Muscle of leg (tissue), 16 donors: ENCODE measurements around the gene ZER1. TPM values are rescaled to one million over a fixed set of nuclear protein-coding genes. Genes with fewer than 3 reads are reported as not detected.

ENCODE experiments used
- DNase-seq: peaks from one replicate; pipeline ENCODE4 v3.0.0; 2013
- H3K27ac ChIP-seq: one replicate; pipeline ENCODE4 v1.5.1; 2013; ENCODE audit warnings: mild to moderate bottlenecking, low read length, control low read depth
- H3K27me3 ChIP-seq: one replicate; pipeline ENCODE4 v1.6.1; 2013; ENCODE audit warnings: low read length; ENCODE audit not compliant: control insufficient read depth, insufficient read depth
- H3K36me3 ChIP-seq: one replicate; pipeline ENCODE4 v1.6.1; 2013; ENCODE audit warnings: low read length; ENCODE audit not compliant: control insufficient read depth, insufficient read depth
- H3K4me1 ChIP-seq: one replicate; pipeline ENCODE4 v1.6.1; 2013; ENCODE audit warnings: low read length; ENCODE audit not compliant: control insufficient read depth, insufficient read depth
- H3K4me3 ChIP-seq: one replicate; pipeline ENCODE4 v1.5.1; 2013; ENCODE audit warnings: low read length, control low read depth
- H3K9me3 ChIP-seq: replicated peaks from 2 replicates; pipeline ENCODE4 v1.6.1; 2013; ENCODE audit warnings: low read depth, low read length; ENCODE audit not compliant: control insufficient read depth
- WGBS: methylation state at CpG from one replicate; pipeline ENCODE4 v1.1.5; 2013; ENCODE audit warnings: missing lambda C conversion rate; ENCODE audit not compliant: insufficient coverage; 5-methylcytosine and 5-hydroxymethylcytosine counted together
- long read RNA-seq, 11 donors: transcript quantifications; one replicate each; lab custom pipeline, GENCODE V29; 2026
- polyA plus RNA-seq, 8 donors: library from polyadenylated mRNA; unstranded; fragments of 120-200 nt; gene quantifications; one replicate each; pipeline versions ENCODE4 v1.2.1 to v1.2.3, GENCODE V29; 2013; ENCODE audit warnings: inconsistent platforms in 1 of 8, low replicate concordance in 1 of 8; ENCODE audit not compliant: insufficient read length in 8 of 8, insufficient read depth in 1 of 8
- total RNA-seq: library from RNA; stranded (reverse); fragments of 120-200 nt; gene quantifications from one replicate; pipeline ENCODE4 v1.2.4, GENCODE V29; 2013

The ZER1 gene
- total RNA-seq (14.2 TPM), polyA plus RNA-seq (10 to 100 TPM; 27.8 to 42.6 (median 34.2) TPM)
- long read RNA-seq, donor 1, result 0 reads
- long read RNA-seq, donor 2, result 0 reads
- long read RNA-seq, donor 3, full-length matches to known transcripts, result 5 of 18 reads
- long read RNA-seq, donor 3, partial matches to known transcripts, result 13 of 18 reads
- long read RNA-seq, donor 3, other reads (novel, unspliced or antisense), result 0 of 18 reads
- long read RNA-seq, donor 4, full-length matches to known transcripts, result 1 of 1 reads
- long read RNA-seq, donor 4, partial matches to known transcripts, result 0 of 1 reads
- long read RNA-seq, donor 4, other reads (novel, unspliced or antisense), result 0 of 1 reads
- long read RNA-seq, donor 5, full-length matches to known transcripts, result 4 of 44 reads
- long read RNA-seq, donor 5, partial matches to known transcripts, result 27 of 44 reads
- long read RNA-seq, donor 5, other reads (novel, unspliced or antisense), result 13 of 44 reads
- long read RNA-seq, donor 6, full-length matches to known transcripts, result 5 of 33 reads
- long read RNA-seq, donor 6, partial matches to known transcripts, result 22 of 33 reads
- long read RNA-seq, donor 6, other reads (novel, unspliced or antisense), result 6 of 33 reads
- long read RNA-seq, donor 7, full-length matches to known transcripts, result 4 of 4 reads
- long read RNA-seq, donor 7, partial matches to known transcripts, result 0 of 4 reads
- long read RNA-seq, donor 7, other reads (novel, unspliced or antisense), result 0 of 4 reads
- long read RNA-seq, donor 8, full-length matches to known transcripts, result 3 of 3 reads
- long read RNA-seq, donor 8, partial matches to known transcripts, result 0 of 3 reads
- long read RNA-seq, donor 8, other reads (novel, unspliced or antisense), result 0 of 3 reads
- long read RNA-seq, donor 9, full-length matches to known transcripts, result 2 of 23 reads
- long read RNA-seq, donor 9, partial matches to known transcripts, result 15 of 23 reads
- long read RNA-seq, donor 9, other reads (novel, unspliced or antisense), result 6 of 23 reads
- long read RNA-seq, donor 10, full-length matches to known transcripts, result 3 of 10 reads
- long read RNA-seq, donor 10, partial matches to known transcripts, result 0 of 10 reads
- long read RNA-seq, donor 10, other reads (novel, unspliced or antisense), result 7 of 10 reads
- long read RNA-seq, donor 11, full-length matches to known transcripts, result 3 of 10 reads
- long read RNA-seq, donor 11, partial matches to known transcripts, result 7 of 10 reads
- long read RNA-seq, donor 11, other reads (novel, unspliced or antisense), result 0 of 10 reads

DNA sequence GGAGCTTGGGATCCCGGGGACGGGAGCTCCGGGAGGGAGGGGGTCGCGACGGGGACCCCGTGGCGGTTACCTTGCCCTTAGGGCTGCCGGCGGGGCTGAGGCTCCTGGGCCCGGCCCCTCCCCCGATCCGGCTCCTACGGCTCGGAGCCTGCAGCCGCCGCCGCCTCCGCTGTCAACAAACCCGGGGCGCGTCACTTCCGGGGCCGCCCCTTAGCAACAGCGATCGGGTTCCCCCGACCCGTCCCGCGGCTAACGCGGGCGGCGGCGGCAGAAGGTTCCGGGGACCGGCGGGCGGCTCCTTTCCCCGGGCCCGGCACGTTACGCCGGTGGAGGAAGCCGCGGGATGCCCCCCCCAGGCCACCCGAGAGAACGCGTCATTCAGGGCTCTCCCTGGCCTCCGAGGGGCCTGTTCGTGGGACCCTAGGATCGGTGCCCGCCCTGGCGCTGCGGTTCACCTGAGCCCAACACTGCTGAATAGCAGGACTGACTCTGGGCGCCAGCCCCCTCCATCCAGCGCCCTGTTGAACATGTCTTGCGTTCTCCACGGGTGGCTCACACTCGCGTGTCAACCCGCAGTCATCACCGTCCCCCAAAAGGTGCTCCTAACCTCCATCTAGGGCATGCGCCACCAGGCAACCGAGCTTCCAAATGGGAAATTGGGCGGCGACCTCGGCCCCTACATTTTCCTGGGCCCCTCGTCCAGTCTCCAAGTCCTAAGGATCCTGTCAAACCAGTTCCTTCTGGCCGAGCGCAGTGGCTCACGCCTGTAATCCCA is at the start of gene ZER1:
Gene ZER1 (minus strand): TSS at position 183 of the 775 bp plus-strand sequence. CDS start 16,362 bp downstream, outside the sequence.
- peaks cover 8% of the 10 kb centered on the region for H3K9me3 ChIP-seq
- H3K36me3 ChIP-seq, result peaks cover 13% of the 10 kb centered on the region
- peaks cover 15% of the 10 kb centered on the region for H3K4me1 ChIP-seq
- peak within 1 kb of the TSS; percentile 82 for H3K4me3 ChIP-seq
- no peaks in the 10 kb centered on the region for H3K27me3 ChIP-seq
- peak within 1 kb of the TSS; percentile 95 for H3K27ac ChIP-seq
- peak; percentile 96 for DNase-seq
- under 1% methylated on average over 72 of the region's 72 CpGs for WGBS

DNA sequence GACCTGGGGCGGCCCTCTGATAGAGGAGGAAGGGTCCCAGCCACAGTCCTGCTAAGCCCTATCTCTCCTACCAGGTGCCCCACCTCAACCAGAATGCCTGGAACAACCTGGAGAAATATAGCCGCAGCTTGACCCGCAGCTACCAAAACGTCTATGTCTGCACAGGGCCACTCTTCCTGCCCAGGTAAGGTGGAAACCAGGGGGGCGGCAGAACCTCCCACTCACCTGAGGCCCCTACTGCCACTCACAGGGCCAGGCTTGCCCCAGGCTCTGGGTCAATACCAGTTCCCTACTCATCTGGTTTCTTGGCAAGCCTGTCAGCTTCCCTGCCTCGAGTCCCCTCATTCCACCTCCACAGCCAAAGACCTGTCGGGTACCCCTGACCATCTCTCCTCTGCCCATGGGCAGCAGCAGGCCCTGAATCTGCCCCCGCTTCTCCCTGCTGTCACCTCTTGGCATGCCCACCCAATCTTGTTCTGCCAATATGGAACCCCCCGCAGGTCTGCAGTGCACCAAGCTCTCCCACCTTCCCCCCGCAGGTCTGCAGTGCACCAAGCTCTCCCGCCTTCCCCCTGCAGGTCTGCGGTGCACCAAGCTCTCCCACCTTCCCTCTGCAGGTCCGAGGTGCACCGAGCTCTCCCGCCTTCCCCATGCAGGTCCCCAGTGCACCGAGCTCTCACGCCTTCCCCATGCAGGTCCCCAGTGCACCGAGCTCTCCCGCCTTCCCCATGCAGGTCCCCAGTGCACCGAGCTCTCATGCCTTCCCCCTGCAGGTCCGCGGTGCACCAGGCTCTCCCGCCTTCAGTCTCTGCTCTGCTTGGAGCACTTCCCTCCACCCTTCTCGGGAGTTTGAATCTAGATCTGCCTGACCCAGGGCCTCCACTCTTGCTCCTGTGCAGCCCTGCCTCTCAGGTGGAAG is 49.2 kb upstream of the ZER1 start:
- Histone ChIP-seq H3K9me3 (no peaks in the 10 kb centered on the region), H3K4me3 (no peak overlapping the region), H3K27me3 (no peaks in the 10 kb centered on the region), H3K4me1 (peaks cover 14% of the 10 kb centered on the region), H3K27ac (no peak overlapping the region), H3K36me3 (peaks cover 48% of the 10 kb centered on the region)
- DNase-seq, result no peak
- 84% methylated on average over 23 of the region's 24 CpGs for WGBS

DNA sequence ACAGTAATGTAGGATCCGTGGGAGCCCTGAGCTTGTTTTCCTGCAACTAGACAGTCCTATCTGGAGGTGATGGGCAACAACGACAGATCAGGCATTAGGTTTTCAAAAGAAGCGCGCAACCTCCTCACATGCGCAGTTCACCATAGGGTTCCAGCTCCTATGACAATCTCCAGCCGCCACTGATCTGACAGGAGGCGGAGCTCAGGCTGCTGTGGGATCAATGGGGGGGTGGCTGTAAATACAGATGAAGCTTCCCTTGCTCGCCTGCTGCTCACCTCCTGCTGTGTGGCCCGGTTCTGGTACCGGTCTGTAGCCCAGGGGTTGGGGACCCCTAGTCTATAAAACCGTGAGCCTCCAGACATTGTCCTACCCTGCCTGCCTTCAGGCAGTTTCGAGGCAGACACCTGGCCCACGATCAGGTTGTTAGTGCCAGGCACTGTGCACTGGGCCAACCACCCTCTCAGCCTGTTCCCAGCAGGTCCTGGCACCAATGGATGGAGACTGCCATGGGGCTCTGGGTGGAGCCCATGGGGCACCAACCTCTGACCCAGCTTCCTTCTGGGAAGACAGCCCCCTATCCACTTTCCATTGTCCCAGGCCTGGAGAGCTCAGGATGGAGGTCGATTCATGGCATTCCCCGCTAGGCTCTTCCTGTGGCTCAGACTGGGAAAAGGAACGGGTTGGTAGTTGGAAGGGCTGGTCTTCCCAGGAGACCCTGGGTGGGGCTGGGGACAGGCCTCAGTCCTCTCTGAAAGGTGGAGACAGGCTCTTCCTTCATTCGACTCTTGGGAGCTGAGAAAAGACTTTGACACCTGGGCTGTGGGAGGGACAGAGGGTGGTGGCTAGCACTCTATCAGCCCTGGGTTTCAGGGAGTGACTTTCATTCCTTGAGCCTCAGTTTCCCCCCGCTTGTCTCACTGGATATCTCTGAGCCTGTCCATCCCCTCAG is 48.3 kb upstream of the ZER1 start:
- Histone ChIP-seq H3K4me1 (peaks cover 14% of the 10 kb centered on the region), H3K27ac (no peak overlapping the region), H3K4me3 (peak overlapping the region; percentile 68), H3K36me3 (peaks cover 38% of the 10 kb centered on the region), H3K27me3 (no peaks in the 10 kb centered on the region), H3K9me3 (no peaks in the 10 kb centered on the region)
- DNase-seq, result no peak
- WGBS, result 60% methylated on average over 13 of the region's 18 CpGs

DNA sequence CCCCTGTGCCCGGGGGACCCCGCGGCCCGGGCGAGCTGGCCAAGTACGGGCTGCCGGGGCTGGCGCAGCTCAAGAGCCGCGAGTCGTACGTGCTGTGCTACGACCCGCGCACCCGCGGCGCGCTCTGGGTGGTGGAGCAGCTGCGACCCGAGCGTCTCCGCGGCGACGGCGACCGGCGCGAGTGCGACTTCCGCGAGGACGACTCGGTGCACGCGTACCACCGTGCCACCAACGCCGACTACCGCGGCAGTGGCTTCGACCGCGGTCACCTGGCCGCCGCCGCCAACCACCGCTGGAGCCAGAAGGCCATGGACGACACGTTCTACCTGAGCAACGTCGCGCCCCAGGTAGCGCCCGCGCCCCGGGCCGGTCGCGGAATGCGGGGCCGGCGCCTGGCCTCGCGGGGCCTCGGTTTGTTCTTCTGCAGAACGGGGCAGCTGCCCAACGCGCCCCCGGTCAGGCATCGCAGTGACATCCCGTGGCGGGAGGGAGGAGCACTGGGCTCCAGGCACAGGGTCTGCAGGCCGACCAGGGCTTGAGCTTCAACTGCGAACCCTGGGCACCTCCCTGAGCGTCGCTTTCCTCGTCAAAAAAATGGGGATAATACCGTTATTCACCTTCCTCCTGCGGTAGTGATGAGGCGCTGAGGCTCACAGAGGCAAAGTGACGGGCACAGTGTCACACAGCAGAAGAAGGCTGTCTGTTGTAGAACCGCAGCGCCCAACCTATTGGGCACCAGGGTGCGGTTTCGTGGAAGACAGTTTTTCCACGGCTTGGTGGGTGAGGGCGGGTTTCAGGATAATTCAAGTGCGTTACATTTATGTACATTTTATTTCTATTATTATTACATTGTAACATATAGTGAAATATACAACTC is 47.4 kb upstream of the ZER1 start:
- peak overlapping the region; percentile 68 for H3K4me3 ChIP-seq
- peak; percentile 55 for DNase-seq

DNA sequence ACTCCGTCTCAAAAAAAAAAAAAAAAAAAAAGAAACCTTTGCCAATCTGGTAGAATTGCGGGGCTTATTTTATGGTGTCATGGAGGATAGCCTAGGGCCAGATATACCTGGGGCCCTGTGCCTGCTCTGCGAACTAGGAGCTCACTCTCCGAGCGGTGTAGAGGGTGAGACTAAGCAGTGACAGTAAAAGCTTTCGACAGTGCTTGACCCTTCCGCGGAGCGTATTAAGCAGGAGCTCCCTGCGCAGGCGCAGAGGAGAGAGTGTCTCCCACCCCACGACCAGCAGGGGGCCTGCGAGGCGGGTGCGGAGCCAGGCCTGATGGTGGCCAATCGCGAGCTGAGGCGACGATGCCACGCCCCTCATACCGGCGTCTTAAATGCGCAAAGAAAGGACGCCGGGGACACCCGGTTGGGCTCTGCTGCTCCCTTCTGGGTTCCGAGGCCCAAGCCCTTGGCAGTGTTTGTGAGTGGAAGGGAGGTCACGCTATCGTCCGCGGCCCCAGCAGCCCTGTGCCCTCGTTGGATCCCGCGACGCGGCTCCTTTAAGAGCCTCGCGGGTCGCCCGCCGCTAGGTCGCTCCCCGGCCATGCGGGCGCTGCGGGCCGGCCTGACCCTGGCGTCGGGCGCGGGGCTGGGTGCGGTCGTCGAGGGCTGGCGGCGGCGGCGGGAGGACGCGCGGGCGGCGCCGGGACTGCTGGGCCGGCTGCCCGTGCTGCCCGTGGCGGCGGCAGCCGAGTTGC is 46.5 kb upstream of the ZER1 start, which contains the start of gene ENDOG:
Gene ENDOG (plus strand): TSS at position 402 of the 740 bp plus-strand sequence. CDS start 185 bp downstream, at position 587.
- Histone ChIP-seq H3K27ac (peak within 1 kb of the TSS; percentile 85), H3K27me3 (no peaks in the 10 kb centered on the region), H3K9me3 (no peaks in the 10 kb centered on the region), H3K4me1 (peaks cover 14% of the 10 kb centered on the region), H3K36me3 (peaks cover 21% of the 10 kb centered on the region), H3K4me3 (peak within 1 kb of the TSS; percentile 68)
- WGBS, result under 1% methylated on average over 58 of the region's 70 CpGs
- DNase-seq, result peak; percentile 99

More for the DNA sequence above, 47.4 kb upstream of the ZER1 start:
- H3K9me3 ChIP-seq, result no peaks in the 10 kb centered on the region
- no peaks in the 10 kb centered on the region for H3K27me3 ChIP-seq
- peaks cover 29% of the 10 kb centered on the region for H3K36me3 ChIP-seq
- no peak overlapping the region for H3K27ac ChIP-seq
- H3K4me1 ChIP-seq, result peaks cover 14% of the 10 kb centered on the region
- under 1% methylated on average over 76 of the region's 90 CpGs for WGBS

DNA sequence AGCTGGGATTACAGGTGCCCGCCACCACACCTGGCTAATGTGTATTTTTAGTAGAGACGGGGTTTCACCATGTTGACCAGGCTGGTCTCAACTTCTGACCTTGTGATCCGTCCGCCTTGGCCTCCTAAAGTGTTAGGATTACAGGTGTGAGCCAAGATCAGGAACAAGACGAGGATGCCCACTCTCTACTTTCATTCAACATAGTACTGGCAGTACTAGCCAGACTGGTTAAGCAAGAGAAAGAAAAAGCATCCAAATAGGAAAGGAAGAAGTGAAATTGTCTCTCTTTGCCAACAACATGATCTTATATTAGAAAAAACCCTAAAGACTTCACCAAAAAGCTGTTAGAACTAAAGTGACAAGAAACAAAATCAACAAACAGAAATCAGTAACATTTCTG is 39.1 kb upstream of the ZER1 start:
- no peaks in the 10 kb centered on the region for H3K9me3 ChIP-seq
- H3K27ac ChIP-seq, result no peak overlapping the region
- H3K27me3 ChIP-seq, result no peaks in the 10 kb centered on the region
- no peaks in the 10 kb centered on the region for H3K4me1 ChIP-seq
- no peak overlapping the region for H3K4me3 ChIP-seq
- H3K36me3 ChIP-seq, result peaks cover 35% of the 10 kb centered on the region
- DNase-seq, result no peak
- WGBS, result 80% methylated on average over 2 of the region's 5 CpGs

DNA sequence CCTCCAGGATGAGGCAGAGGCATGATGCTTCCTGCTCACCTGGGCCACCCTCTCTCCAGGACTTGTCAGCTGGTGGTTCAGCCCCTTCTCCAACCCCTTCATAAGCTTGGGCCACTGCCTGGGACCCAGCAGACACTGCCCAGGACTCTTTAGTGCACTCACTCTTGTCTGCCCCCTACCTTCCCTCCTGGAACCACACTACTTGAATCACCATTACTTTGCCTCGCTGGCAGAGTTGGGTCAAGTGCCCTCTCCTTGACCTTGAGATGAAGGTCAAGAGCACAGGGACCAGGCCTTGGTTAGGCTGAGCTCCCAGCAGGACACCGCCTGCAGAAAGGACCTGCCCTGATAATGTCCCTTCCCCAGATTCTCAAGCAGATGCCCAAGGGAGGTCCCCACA is 38.1 kb upstream of the ZER1 start:
- WGBS, result 81% methylated on average over 2 of the region's 2 CpGs
- Histone ChIP-seq H3K9me3 (no peaks in the 10 kb centered on the region), H3K27me3 (no peaks in the 10 kb centered on the region), H3K4me3 (no peak overlapping the region), H3K27ac (no peak overlapping the region), H3K4me1 (no peaks in the 10 kb centered on the region), H3K36me3 (peaks cover 46% of the 10 kb centered on the region)
- no peak for DNase-seq
